Measurements from ENCODE around the gene CEP83. TPM values are rescaled to one million over a fixed set of nuclear protein-coding genes. Genes with fewer than 3 reads are reported as not detected.
"Not testable (repeated sequence)": the region's sequence is repeated elsewhere in the genome, so short reads cannot be mapped to it uniquely, and the experiment has no call there.

The CEP83 gene
- total RNA-seq, 1 donor, result 14.2 TPM

DNA sequence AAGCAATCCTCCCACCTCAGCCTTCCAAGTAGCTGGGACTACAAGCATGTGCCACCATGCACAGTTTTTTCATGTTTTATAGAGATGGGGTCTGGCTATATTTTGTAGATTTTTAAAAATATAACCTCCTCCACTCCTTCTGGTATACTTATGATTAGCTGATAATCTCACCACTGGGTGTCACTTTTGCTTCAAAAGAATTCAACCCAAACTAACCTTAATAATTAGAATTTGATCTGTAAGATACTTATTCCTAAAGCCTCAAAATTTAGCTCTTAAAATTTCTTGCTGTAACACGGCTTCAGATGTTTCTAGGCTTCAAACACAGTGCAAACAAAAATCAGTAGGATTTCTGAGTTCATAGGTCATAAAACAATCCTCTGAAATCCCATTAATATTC is 130.3 kb downstream of the CEP83 start:
- peak; percentile 7 for DNase-seq (ENCODE audit: low read depth)

DNA sequence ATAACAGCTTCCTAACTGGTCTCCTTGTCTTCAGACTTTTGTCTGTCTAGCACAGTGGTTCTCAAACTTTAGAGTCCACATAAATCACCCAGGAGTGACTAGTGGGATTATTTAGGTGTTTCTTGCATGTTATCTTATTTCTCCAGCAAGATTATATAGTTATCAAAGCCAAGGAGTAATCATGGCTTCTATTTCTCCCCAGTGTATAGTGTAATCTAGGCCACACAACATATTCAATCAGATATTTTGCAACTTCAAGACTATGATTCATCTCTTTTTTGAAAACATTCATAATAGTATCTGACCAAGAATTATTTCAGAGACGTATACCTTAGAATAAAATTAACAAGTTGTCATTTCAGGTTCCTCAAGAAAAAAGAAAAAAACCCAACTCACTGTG is 131.9 kb downstream of the CEP83 start:
- H3K4me3 ChIP-seq (ENCODE audit: low read depth, low read length), result no peak overlapping the region

More for the DNA sequence above, 130.3 kb downstream of the CEP83 start:
- H3K4me3 ChIP-seq (ENCODE audit: low read depth, low read length), result no peak overlapping the region
- TF ChIP-seq, protein P1, sequence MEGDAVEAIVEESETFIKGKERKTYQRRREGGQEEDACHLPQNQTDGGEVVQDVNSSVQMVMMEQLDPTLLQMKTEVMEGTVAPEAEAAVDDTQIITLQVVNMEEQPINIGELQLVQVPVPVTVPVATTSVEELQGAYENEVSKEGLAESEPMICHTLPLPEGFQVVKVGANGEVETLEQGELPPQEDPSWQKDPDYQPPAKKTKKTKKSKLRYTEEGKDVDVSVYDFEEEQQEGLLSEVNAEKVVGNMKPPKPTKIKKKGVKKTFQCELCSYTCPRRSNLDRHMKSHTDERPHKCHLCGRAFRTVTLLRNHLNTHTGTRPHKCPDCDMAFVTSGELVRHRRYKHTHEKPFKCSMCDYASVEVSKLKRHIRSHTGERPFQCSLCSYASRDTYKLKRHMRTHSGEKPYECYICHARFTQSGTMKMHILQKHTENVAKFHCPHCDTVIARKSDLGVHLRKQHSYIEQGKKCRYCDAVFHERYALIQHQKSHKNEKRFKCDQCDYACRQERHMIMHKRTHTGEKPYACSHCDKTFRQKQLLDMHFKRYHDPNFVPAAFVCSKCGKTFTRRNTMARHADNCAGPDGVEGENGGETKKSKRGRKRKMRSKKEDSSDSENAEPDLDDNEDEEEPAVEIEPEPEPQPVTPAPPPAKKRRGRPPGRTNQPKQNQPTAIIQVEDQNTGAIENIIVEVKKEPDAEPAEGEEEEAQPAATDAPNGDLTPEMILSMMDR (IDR thresholded peaks at IDR 0.05; ENCODE audit: insufficient read depth, low read depth, low read length), result peak; percentile 20

DNA sequence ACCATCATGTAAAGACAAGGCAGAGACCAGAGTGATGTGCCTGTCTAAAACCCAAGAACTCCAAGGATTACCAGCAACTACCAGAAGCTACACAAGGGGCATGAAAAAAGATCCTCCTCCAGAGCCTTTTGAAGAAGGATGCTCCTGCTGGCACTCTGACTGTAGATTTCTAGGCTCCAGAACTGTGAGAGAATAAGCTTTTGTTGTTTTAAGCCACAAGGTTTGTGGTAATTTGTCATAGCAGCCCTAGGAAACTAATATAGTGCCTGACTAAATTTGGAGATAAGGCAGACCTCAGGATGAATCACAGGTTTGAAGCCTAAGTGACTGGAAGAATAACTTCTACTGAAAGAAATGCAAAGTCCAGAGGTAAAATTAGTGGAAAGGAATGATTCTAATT is 132.9 kb downstream of the CEP83 start:
- peak; percentile 63 for DNase-seq (ENCODE audit: low read depth)
- TF ChIP-seq, protein P1 (IDR thresholded peaks at IDR 0.05; ENCODE audit: insufficient read depth, low read depth, low read length), result no peak
- no peak overlapping the region for H3K4me3 ChIP-seq (ENCODE audit: low read depth, low read length)

More for the DNA sequence above, 131.9 kb downstream of the CEP83 start:
- DNase-seq (ENCODE audit: low read depth), result peak; percentile 22
- TF ChIP-seq, protein P1 (IDR thresholded peaks at IDR 0.05; ENCODE audit: insufficient read depth, low read depth, low read length), result no peak

DNA sequence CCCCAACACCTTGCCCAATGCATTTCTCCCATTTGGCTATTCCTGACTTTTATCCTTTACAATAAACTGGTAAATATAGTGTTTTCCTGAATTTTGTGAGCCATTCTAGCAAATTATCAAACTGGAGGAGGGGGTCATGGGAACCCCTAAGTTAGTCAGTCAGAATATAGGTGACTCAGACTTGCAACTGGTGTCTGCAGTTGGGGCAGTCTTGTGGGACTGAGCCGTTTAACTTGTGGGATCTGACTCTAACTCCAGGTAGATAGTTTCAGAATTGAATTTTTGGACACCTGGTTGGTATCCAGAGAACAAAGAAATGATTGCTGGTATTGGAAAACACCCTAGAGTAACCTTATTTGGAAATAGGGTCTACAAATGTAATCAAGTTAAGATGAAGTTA is 133.4 kb downstream of the CEP83 start:
- TF ChIP-seq, protein P1 (IDR thresholded peaks at IDR 0.05; ENCODE audit: insufficient read depth, low read depth, low read length), result no peak
- DNase-seq (ENCODE audit: low read depth), result no peak
- H3K4me3 ChIP-seq (ENCODE audit: low read depth, low read length), result no peak overlapping the region

DNA sequence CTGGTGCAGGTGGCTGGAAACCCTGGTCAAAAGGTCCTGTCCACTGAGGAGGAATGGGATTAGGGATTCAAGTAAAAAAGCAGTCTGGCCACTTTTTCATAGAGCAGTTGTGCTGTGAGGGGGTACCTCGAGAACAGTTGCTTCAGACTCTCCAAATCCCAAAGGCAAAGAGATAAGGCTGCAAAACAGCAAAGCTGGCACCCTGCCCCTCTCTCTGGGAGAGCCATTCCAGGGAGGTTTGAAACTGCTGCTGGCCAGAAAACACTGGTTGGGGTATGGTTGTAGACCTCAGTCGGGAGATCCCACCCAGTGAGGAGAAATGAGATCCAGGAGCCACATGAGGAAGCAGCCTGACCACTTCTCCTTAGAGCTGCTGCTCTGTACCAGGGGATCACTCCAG is 137.3 kb downstream of the CEP83 start:
- H3K4me3 ChIP-seq (ENCODE audit: low read depth, low read length), result no peak overlapping the region
- DNase-seq (ENCODE audit: low read depth), result no peak
- TF ChIP-seq, protein P1 (IDR thresholded peaks at IDR 0.05; ENCODE audit: insufficient read depth, low read depth, low read length), result no peak

DNA sequence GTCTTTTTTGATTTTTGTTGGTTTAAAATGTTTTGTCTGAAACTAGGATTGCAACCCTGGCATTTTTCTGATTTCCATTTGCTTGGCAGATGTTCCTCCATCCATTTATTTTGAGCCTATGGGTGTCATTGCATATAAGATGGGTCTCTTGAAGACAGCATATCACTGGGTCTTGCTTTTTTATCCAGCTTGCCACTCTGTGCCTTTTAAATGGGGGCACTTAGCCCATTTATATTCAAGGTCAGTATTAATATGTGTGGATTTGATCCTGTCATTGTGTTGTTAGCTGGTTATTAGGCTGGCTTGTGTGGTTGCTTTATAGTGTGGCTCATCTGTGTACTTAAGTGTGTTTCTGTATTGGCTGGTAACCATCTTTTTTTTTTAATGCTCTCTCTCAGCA is 139.6 kb downstream of the CEP83 start:
- TF ChIP-seq, protein P1 (IDR thresholded peaks at IDR 0.05; ENCODE audit: insufficient read depth, low read depth, low read length), result no peak
- no peak overlapping the region for H3K4me3 ChIP-seq (ENCODE audit: low read depth, low read length)
- DNase-seq (ENCODE audit: low read depth), result no peak

DNA sequence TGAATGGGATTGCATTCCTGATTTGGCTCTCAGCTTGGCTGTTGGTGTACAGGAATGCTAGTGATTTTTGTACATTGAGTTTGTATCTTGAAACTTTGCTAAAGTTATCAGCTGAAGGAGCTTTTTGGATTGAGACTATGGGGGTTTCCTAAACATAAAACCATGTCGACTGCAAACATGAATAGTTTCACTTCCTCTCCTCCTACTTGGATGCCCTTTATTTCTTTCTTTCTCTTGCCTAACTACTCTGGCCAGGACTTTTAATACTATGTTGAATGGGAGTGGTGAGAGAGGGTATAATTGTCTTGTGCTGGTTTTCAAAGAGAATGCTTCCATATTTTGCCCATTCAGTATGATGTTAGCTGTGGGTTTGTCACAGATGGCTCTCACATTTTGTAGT is 141.5 kb downstream of the CEP83 start:
- TF ChIP-seq, protein P1 (IDR thresholded peaks at IDR 0.05; ENCODE audit: insufficient read depth, low read depth, low read length), result no peak
- H3K4me3 ChIP-seq (ENCODE audit: low read depth, low read length), result no peak overlapping the region
- DNase-seq (ENCODE audit: low read depth), result no peak

DNA sequence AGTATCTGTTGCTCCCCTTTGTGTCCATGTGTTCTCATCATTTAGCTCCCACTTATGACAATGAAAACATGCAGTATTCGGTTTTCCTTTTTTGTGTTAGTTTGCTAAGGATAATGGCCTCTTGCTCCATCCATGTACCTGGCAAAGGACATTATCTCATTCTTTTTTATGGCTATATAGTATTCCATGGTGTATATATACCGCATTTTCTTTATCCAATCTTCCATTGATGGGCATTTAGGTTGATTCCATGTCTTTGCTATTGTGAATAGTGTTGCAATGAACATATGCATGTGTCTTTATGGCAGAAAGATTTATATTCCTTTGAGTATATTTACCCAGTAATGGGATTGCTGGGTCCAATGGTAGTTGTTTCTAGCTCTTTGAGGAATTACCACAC is 143.1 kb downstream of the CEP83 start:
- DNase-seq (ENCODE audit: low read depth); H3K4me3 ChIP-seq (ENCODE audit: low read depth, low read length): not testable (repeated sequence)
